OCI-LY7 (cell line): Measurements from ENCODE around the gene RPS6KA5. TPM values are rescaled to one million over a fixed set of nuclear protein-coding genes. Genes with fewer than 3 reads are reported as not detected.

Experiments used
- BruUV-seq: library from RNA; stranded (reverse); fragments of 400-500 nt; replicated peaks from 2 replicates; lab custom pipeline; 2021; lab: Mats Ljungman, UMichigan
- CTCF ChIA-PET: fragments of 300-600 bp; sonication (Branson Sonifier 250); formaldehyde crosslinking; loops from one replicate; lab custom pipeline; 2022; ENCODE audit warnings: antibody characterized with exemption; ENCODE audit not compliant: unreplicated experiment; lab: Charles Lee
- POLR2A ChIA-PET: fragments of 300-600 bp; sonication (Branson Sonifier 250); formaldehyde crosslinking; loops from one replicate; lab custom pipeline; 2022; ENCODE audit warnings: antibody characterized with exemption; lab: Charles Lee
- DNase-seq: peaks from one replicate; pipeline ENCODE4 v3.0.0-alpha.2; 2015; ENCODE audit warnings: low spot score
- H2AFZ ChIP-seq: fragments of 200-600 bp; sonication (generic), shearing (Covaris generic); 2 replicates; pipeline ENCODE4 v1.6.1; 2014; ENCODE audit warnings: mild to moderate bottlenecking, antibody characterized with exemption, low read length, moderate library complexity
- H3K27ac ChIP-seq: fragments of 200-600 bp; sonication (generic); 2 replicates; pipeline ENCODE4 v1.5.1; 2014; ENCODE audit warnings: mixed run types, low read depth, mild to moderate bottlenecking, moderate library complexity, low read length, inconsistent platforms; ENCODE audit not compliant: poor library complexity, severe bottlenecking
- H3K36me3 ChIP-seq: fragments of 200-600 bp; sonication (generic); 2 replicates; pipeline ENCODE4 v1.6.1; 2014; ENCODE audit warnings: mild to moderate bottlenecking, antibody characterized with exemption, low read length, moderate library complexity, mixed read lengths; ENCODE audit not compliant: insufficient read depth
- H3K4me1 ChIP-seq: fragments of 200-600 bp; sonication (generic); 2 replicates; pipeline ENCODE4 v1.5.1; 2014; ENCODE audit warnings: mild to moderate bottlenecking, low read length; ENCODE audit not compliant: insufficient read depth, poor library complexity, severe bottlenecking
- H3K4me2 ChIP-seq: fragments of 200-600 bp; sonication (generic); 2 replicates; pipeline ENCODE4 v1.6.1; 2014; ENCODE audit warnings: mild to moderate bottlenecking, low read length
- H3K4me3 ChIP-seq: fragments of 200-600 bp; sonication (generic); 2 replicates; pipeline ENCODE4 v1.5.1; 2014; ENCODE audit warnings: mild to moderate bottlenecking, low read depth, low read length; ENCODE audit not compliant: poor library complexity, severe bottlenecking
- H3K79me2 ChIP-seq: fragments of 200-600 bp; sonication (generic); 2 replicates; pipeline ENCODE4 v1.6.1; 2016; ENCODE audit warnings: low read depth, mild to moderate bottlenecking, low read length, moderate library complexity, mixed read lengths; ENCODE audit not compliant: insufficient read depth
- H3K9me2 ChIP-seq: fragments of 200-600 bp; sonication (generic); 2 replicates; pipeline ENCODE4 v1.6.1; 2016; ENCODE audit warnings: mild to moderate bottlenecking, low read length, mixed read lengths; ENCODE audit not compliant: insufficient read depth
- H3K9me3 ChIP-seq: fragments of 200-600 bp; sonication (generic); 2 replicates; pipeline ENCODE4 v1.6.1; 2014; ENCODE audit warnings: mild to moderate bottlenecking, mixed run types, low read length, mixed read lengths
- H4K20me1 ChIP-seq: fragments of 200-600 bp; sonication (generic); 2 replicates; pipeline ENCODE4 v1.6.1; 2014; ENCODE audit warnings: mild to moderate bottlenecking, antibody characterized with exemption, low read length, moderate library complexity, mixed read lengths; ENCODE audit not compliant: insufficient read depth
- EZH2phosphoT487 ChIP-seq: fragments of 200-600 bp; sonication (generic); IDR thresholded peaks from 2 replicates; pipeline ENCODE4 v1.6.1; 2018; ENCODE audit warnings: low read depth, borderline replicate concordance, mild to moderate bottlenecking, mixed run types, antibody characterized with exemption, low read length, moderate library complexity, mixed read lengths
- intact Hi-C: fragments of 100-400 bp; cut with micrococcal nuclease; formaldehyde crosslinking; loops from one replicate; pipeline ENCODE4 v1.10.0; 2022; ENCODE audit not compliant: unreplicated experiment
- total RNA-seq, 2 experiments: library from RNA; depleted of rRNA in 1 of 2; stranded (reverse); fragments of >200 nt in 1 of 2; shearing (Covaris generic) in 1 of 2; gene quantifications; 2 replicates each; pipeline ENCODE4 v1.2.3, GENCODE V29; 2014 to 2022
- TF ChIP-seq, protein P1 (sequence below): fragments of 200-600 bp; sonication (generic); conservative IDR thresholded peaks from 2 replicates; pipeline ENCODE4 v1.5.1; 2014; ENCODE audit warnings: mild to moderate bottlenecking, antibody characterized with exemption, low read length, moderate library complexity, mixed read lengths

The RPS6KA5 gene
- total RNA-seq, 2 experiments from 2014 or later, result 9.6 to 12.7 TPM

DNA sequence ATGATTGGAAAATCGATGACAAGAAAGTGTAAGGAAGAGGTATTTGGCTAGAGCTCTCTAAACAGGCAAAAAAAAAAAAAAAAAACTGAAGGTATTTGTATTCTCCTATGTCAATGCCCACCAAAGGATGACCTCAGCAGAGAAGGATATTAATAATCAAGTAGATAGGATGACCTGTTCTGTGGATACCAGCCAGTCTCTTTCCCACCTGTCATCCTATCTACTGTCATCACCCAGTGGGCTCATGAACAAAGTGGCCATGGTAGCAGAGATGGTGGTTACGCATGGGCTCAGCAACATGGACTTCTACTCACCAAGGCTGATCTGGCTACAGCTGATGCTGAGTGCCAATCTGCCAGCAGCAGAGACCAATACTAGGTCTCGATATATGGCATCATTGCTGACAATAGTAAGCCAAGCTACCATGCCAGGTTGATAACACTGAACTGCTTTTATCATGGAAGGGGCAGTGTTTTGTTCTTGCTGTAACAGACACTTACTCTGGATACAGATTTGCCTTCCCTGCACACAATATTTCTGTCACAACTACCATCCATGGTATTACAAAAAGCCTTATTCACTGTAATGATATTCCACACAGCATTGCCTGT is 43.5 kb downstream of the RPS6KA5 start:
- POLR2A ChIA-PET, result interaction anchor here (0.6 kb wide), 1 partner anchor 150 kb away, joined by 3 read pairs; no protein-coding TSS in a partner anchor
- H3K79me2 ChIP-seq, result no peaks in the 10 kb centered on the region
- intact Hi-C loops, result no loop called here

DNA sequence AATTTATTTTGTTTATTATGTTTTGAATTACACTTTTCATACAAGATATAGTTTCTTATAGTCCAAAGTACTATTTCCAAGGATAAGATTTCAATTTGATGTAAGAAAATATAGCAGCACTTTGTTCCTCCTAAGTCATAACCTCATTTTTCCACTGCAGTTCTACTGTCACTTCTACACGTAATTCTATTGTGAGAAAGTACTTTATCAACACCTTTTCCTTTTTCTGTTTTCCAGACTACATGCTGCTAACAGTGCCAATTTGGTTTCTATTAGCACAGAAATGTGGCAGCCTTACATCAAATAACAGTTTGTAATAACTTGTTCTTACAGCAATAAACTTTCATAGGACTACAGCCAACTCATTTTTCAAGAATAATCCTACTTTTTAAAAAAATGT is 45.0 kb downstream of the RPS6KA5 start:
- Histone ChIP-seq H3K4me3 (no peak overlapping the region), H3K9me3 (no peaks in the 10 kb centered on the region), H3K9me2 (no peaks in the 10 kb centered on the region), H3K4me1 (peaks cover 6% of the 10 kb centered on the region), H3K79me2 (no peaks in the 10 kb centered on the region), H4K20me1 (peaks cover 5% of the 10 kb centered on the region; the same call in 1 of the 2 replicates), H3K4me2 (no peak overlapping the region), H2AFZ (no peak overlapping the region), H3K36me3 (no peaks in the 10 kb centered on the region), H3K27ac (no peak overlapping the region)
- TF ChIP-seq, protein P1, sequence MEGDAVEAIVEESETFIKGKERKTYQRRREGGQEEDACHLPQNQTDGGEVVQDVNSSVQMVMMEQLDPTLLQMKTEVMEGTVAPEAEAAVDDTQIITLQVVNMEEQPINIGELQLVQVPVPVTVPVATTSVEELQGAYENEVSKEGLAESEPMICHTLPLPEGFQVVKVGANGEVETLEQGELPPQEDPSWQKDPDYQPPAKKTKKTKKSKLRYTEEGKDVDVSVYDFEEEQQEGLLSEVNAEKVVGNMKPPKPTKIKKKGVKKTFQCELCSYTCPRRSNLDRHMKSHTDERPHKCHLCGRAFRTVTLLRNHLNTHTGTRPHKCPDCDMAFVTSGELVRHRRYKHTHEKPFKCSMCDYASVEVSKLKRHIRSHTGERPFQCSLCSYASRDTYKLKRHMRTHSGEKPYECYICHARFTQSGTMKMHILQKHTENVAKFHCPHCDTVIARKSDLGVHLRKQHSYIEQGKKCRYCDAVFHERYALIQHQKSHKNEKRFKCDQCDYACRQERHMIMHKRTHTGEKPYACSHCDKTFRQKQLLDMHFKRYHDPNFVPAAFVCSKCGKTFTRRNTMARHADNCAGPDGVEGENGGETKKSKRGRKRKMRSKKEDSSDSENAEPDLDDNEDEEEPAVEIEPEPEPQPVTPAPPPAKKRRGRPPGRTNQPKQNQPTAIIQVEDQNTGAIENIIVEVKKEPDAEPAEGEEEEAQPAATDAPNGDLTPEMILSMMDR, result no peak
- TF ChIP-seq EZH2phosphoT487, result no peak
- DNase-seq, result no peak
- ChIA-PET POLR2A (interaction anchor here (0.6 to 1.3 kb wide), 3 partner anchors 12 to 192 kb away, joined by 3 to 5 read pairs (median 4); no protein-coding TSS in a partner anchor), CTCF (no interaction called here)
- BruUV-seq, result no TSS peak
- intact Hi-C loops, result no loop called here

More for the DNA sequence above, 43.5 kb downstream of the RPS6KA5 start:
- no peak overlapping the region for H3K27ac ChIP-seq
- CTCF ChIA-PET, result no interaction called here
- H3K4me2 ChIP-seq, result no peak overlapping the region
- TF ChIP-seq, protein P1, result no peak
- no peak for TF ChIP-seq EZH2phosphoT487
- no peak for DNase-seq
- no TSS peak for BruUV-seq
- H3K4me3 ChIP-seq, result no peak overlapping the region
- no peaks in the 10 kb centered on the region for H4K20me1 ChIP-seq
- no peak overlapping the region for H2AFZ ChIP-seq
- H3K9me2 ChIP-seq, result no peaks in the 10 kb centered on the region
- H3K4me1 ChIP-seq, result peaks cover under 1% of the 10 kb centered on the region
- no peaks in the 10 kb centered on the region for H3K36me3 ChIP-seq
- H3K9me3 ChIP-seq, result no peaks in the 10 kb centered on the region

DNA sequence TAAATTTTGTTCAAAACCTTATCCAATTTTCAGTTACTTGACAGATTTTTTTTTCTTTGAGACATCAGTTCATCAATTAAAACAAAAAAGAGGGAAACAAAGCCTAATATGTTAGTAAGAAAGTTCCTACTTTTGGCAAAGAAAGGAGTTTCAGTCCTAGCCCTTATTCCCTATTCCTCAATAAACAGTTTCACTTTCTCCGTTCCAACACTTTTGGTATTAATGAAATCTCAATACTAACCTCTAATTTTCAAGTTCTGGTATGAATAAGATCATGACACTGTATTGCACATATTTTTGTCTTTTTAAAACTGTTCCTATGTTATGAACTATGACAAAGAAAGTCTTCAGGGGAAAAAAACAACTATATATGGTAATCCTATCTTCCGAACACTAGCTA is 48.4 kb downstream of the RPS6KA5 start:
- Histone ChIP-seq H3K79me2 (no peaks in the 10 kb centered on the region), H2AFZ (no peak overlapping the region), H3K4me1 (peaks cover 23% of the 10 kb centered on the region), H3K4me2 (no peak overlapping the region), H3K9me2 (no peaks in the 10 kb centered on the region), H3K9me3 (no peaks in the 10 kb centered on the region), H3K4me3 (no peak overlapping the region), H3K36me3 (no peaks in the 10 kb centered on the region), H3K27ac (no peak overlapping the region), H4K20me1 (peaks cover 5% of the 10 kb centered on the region; the same call in 1 of the 2 replicates)
- intact Hi-C loops, result no loop called here
- no TSS peak for BruUV-seq
- no peak for DNase-seq
- POLR2A ChIA-PET, result interaction anchor here (0.7 to 1.1 kb wide), 3 partner anchors 11 to 1192 kb away, joined by 3 to 7 read pairs (median 4); no protein-coding TSS in a partner anchor
- no peak for TF ChIP-seq EZH2phosphoT487
- TF ChIP-seq, protein P1, result no peak
- CTCF ChIA-PET, result no interaction called here
